NT2/D1 (cell line): ENCODE data around the gene SMAD6.

Experiments used
- SUZ12 ChIP-seq: IDR thresholded peaks from 2 replicates; pipeline ENCODE4 v1.6.1; 2011; ENCODE audit not compliant: insufficient read length, insufficient read depth; ENCODE audit errors: extremely low read depth
- YY1 ChIP-seq: IDR thresholded peaks from 2 replicates; pipeline ENCODE4 v1.6.1; 2011; ENCODE audit not compliant: insufficient read length, insufficient read depth
- ZNF274 ChIP-seq: IDR thresholded peaks from 2 replicates; pipeline ENCODE4 v1.6.1; 2011; ENCODE audit warnings: mild to moderate bottlenecking, low read depth, low read length

DNA sequence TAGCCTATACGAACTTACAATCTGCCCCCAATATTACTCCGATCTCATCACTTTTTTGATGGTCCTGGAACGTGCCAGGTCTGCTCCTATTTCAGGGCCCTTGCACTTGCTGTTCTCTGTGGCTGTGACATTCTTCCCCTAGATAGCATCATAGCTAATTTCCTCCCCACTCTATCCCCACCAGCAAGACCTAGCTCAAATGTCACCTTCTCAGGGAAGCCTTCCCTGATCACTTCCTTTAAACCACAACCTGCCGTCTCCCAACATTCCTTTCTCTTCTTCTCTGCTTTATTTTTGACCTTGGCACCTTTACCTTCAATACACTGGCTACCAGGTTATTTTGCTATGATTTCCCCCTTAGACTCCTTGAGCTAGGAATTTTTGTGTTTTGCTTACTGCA is 5.3 kb upstream of the SMAD6 start:
- TF ChIP-seq ZNF274 (no peak), SUZ12 (no peak), YY1 (no peak)
